MM.1S (cell line): ENCODE data around the gene IP6K1.

ENCODE experiments used
- DNase-seq: peaks from one replicate; pipeline ENCODE4 v3.0.0-alpha.2; 2015
- H2AFZ ChIP-seq: fragments of 300-600 bp; sonication (generic); 2 replicates; pipeline ENCODE4 v1.6.0; 2016; ENCODE audit warnings: antibody characterized with exemption, low read length
- H3F3A ChIP-seq: fragments of 300-600 bp; sonication (generic); 2 replicates; pipeline ENCODE4 v1.6.1; 2016; ENCODE audit warnings: mild to moderate bottlenecking, antibody characterized with exemption, low read length, moderate library complexity, mixed read lengths; ENCODE audit not compliant: insufficient read depth
- H3K27ac ChIP-seq: fragments of 300-600 bp; sonication (generic); 2 replicates; pipeline ENCODE4 v1.5.1; 2016; ENCODE audit warnings: mild to moderate bottlenecking, low read length
- H3K27me3 ChIP-seq: fragments of 300-600 bp; sonication (generic); replicated peaks from 2 replicates; pipeline ENCODE4 v1.6.0; 2016; ENCODE audit warnings: low read length; ENCODE audit not compliant: insufficient read depth
- H3K36me3 ChIP-seq: fragments of 300-600 bp; sonication (generic); replicated peaks from 2 replicates; pipeline ENCODE4 v1.6.1; 2016; ENCODE audit warnings: mild to moderate bottlenecking, low read length, mixed read lengths; ENCODE audit not compliant: insufficient read depth
- H3K4me1 ChIP-seq: fragments of 300-600 bp; sonication (generic); 2 replicates; pipeline ENCODE4 v1.6.1; 2016; ENCODE audit warnings: low read length, mixed read lengths
- H3K4me2 ChIP-seq: fragments of 300-600 bp; sonication (generic); 2 replicates; pipeline ENCODE4 v1.6.0; 2016; ENCODE audit warnings: low read depth, low read length
- H3K4me3 ChIP-seq: fragments of 300-600 bp; sonication (generic); 2 replicates; pipeline ENCODE4 v1.5.1; 2016; ENCODE audit warnings: low read length, mixed read lengths
- H3K79me2 ChIP-seq: fragments of 300-600 bp; sonication (generic); 2 replicates; pipeline ENCODE4 v1.6.1; 2016; ENCODE audit warnings: mixed run types, low read length, mixed read lengths
- H3K9ac ChIP-seq: fragments of 300-600 bp; sonication (generic); 2 replicates; pipeline ENCODE4 v1.6.1; 2016; ENCODE audit warnings: low read length, mixed read lengths
- H3K9me2 ChIP-seq: fragments of 300-600 bp; sonication (generic); replicated peaks from 2 replicates; pipeline ENCODE4 v1.6.1; 2016; ENCODE audit warnings: mild to moderate bottlenecking, low read length, mixed read lengths; ENCODE audit not compliant: insufficient read depth
- H3K9me3 ChIP-seq: fragments of 300-600 bp; sonication (generic); replicated peaks from 2 replicates; pipeline ENCODE4 v1.6.1; 2016; ENCODE audit warnings: mild to moderate bottlenecking, low read length, mixed read lengths; ENCODE audit not compliant: insufficient read depth
- H4K20me1 ChIP-seq: fragments of 300-600 bp; sonication (generic); 2 replicates; pipeline ENCODE4 v1.6.1; 2016; ENCODE audit warnings: mild to moderate bottlenecking, low read length, moderate library complexity, mixed read lengths; ENCODE audit not compliant: insufficient read depth
- CTCF ChIP-seq: fragments of 300-600 bp; sonication (generic); IDR thresholded peaks from 2 replicates; pipeline ENCODE4 v1.5.1; 2016; ENCODE audit warnings: antibody characterized with exemption, low read length, mixed read lengths
- EZH2 ChIP-seq: fragments of 300-600 bp; sonication (generic); optimal IDR thresholded peaks from 2 replicates; pipeline ENCODE3; 2017; ENCODE audit warnings: low read depth, mild to moderate bottlenecking, antibody characterized with exemption, low read length, mixed read lengths
- EZH2phosphoT487 ChIP-seq: fragments of 300-600 bp; sonication (generic); IDR thresholded peaks from 2 replicates; pipeline ENCODE4 v1.6.1; 2018; ENCODE audit warnings: antibody characterized with exemption, low read length

IP6K1 gene

GRCh38 chr3:49703956-49704355 is 82.4 kb downstream of the IP6K1 start:
- no peak overlapping the region for H3K9ac ChIP-seq
- H3K36me3 ChIP-seq: no peaks in the 10 kb centered on the region
- H3K27ac ChIP-seq: no peak overlapping the region
- H3K27me3 ChIP-seq: no peaks in the 10 kb centered on the region
- H3K9me3 ChIP-seq: no peaks in the 10 kb centered on the region
- no peaks in the 10 kb centered on the region for H4K20me1 ChIP-seq
- no peak overlapping the region for H2AFZ ChIP-seq
- H3K4me1 ChIP-seq: no peaks in the 10 kb centered on the region
- H3F3A ChIP-seq: no peaks in the 10 kb centered on the region
- H3K9me2 ChIP-seq: no peaks in the 10 kb centered on the region
- H3K4me3 ChIP-seq: no peak overlapping the region
- H3K79me2 ChIP-seq: no peaks in the 10 kb centered on the region
- TF ChIP-seq EZH2phosphoT487 (no peak), CTCF (no peak), EZH2 (no peak)
- no peak overlapping the region for H3K4me2 ChIP-seq
- DNase-seq: no peak

GRCh38 chr3:49703443-49703927 is 82.9 kb downstream of the IP6K1 start:
- H3K9me2 ChIP-seq: no peaks in the 10 kb centered on the region
- H3K4me2 ChIP-seq: no peak overlapping the region
- H3K27me3 ChIP-seq: no peaks in the 10 kb centered on the region
- H2AFZ ChIP-seq: no peak overlapping the region
- no peaks in the 10 kb centered on the region for H3K79me2 ChIP-seq
- no peaks in the 10 kb centered on the region for H3K36me3 ChIP-seq
- H3K9me3 ChIP-seq: no peaks in the 10 kb centered on the region
- no peaks in the 10 kb centered on the region for H4K20me1 ChIP-seq
- no peak overlapping the region for H3K9ac ChIP-seq
- no peak overlapping the region for H3K4me3 ChIP-seq
- peak; percentile 63 for DNase-seq
- H3F3A ChIP-seq: no peaks in the 10 kb centered on the region
- no peaks in the 10 kb centered on the region for H3K4me1 ChIP-seq
- TF ChIP-seq EZH2: no peak
- peak; percentile 78 for TF ChIP-seq CTCF
- no peak overlapping the region for H3K27ac ChIP-seq

- Histone ChIP-seq H3K27ac (no peak overlapping the region), H4K20me1 (no peaks in the 10 kb centered on the region), H3K9ac (no peak overlapping the region), H3K4me3 (no peak overlapping the region), H3F3A (no peaks in the 10 kb centered on the region), H3K79me2 (no peaks in the 10 kb centered on the region), H3K27me3 (no peaks in the 10 kb centered on the region), H3K9me2 (no peaks in the 10 kb centered on the region), H3K4me1 (no peaks in the 10 kb centered on the region), H2AFZ (no peak overlapping the region), H3K36me3 (no peaks in the 10 kb centered on the region), H3K9me3 (no peaks in the 10 kb centered on the region), H3K4me2 (no peak overlapping the region)
- TF ChIP-seq CTCF: no peak
- TF ChIP-seq EZH2: no peak
- no peak for TF ChIP-seq EZH2phosphoT487
- DNase-seq: no peak
Observed at GRCh38 chr3:49702672-49703071, 83.7 kb downstream of the IP6K1 start.
